ENCODE measurements around the gene DVL2.

DVL2 gene

GRCh38 chr17:7237266-7237760 lies 3.0 kb upstream of the DVL2 start:
- no peak for DNase-seq

GRCh38 chr17:7236808-7237207 lies 2.5 kb upstream of the DVL2 start:
- DNase-seq: no peak

- DNase-seq: no peak
Observed at GRCh38 chr17:7235693-7236665, 1.7 kb upstream of the DVL2 start.

GRCh38 chr17:7233701-7234082 lies 625 bp downstream of the DVL2 start:
- no peak for DNase-seq

GRCh38 chr17:7232114-7232513 lies 2.2 kb downstream of the DVL2 start:
- DNase-seq: no peak

GRCh38 chr17:7229504-7229903 lies 4.8 kb downstream of the DVL2 start:
- DNase-seq: no peak

GRCh38 chr17:7228920-7229319 lies 5.4 kb downstream of the DVL2 start:
- no peak for DNase-seq

- DNase-seq: no peak
Observed at GRCh38 chr17:7226721-7227710, 7.3 kb downstream of the DVL2 start.

- DNase-seq: no peak
Observed at GRCh38 chr17:7225711-7226331, 8.5 kb downstream of the DVL2 start.

GRCh38 chr17:7224661-7225111 lies 9.6 kb downstream of the DVL2 start:
- no peak for DNase-seq

- no peak for DNase-seq
Observed at GRCh38 chr17:7224110-7224509, 10.2 kb downstream of the DVL2 start.

- no peak for DNase-seq
Observed at GRCh38 chr17:7223375-7223774, 10.9 kb downstream of the DVL2 start.

GRCh38 chr17:7222972-7223292 lies 11.4 kb downstream of the DVL2 start:
- DNase-seq: no peak

- DNase-seq: no peak
Observed at GRCh38 chr17:7222093-7222971, 12.0 kb downstream of the DVL2 start.

GRCh38 chr17:7221278-7222092 lies 12.8 kb downstream of the DVL2 start:
- DNase-seq: no peak

- DNase-seq: peak; percentile 47
Observed at GRCh38 chr17:7220593-7221277, 13.6 kb downstream of the DVL2 start.

- DNase-seq: peak; percentile 78
Observed at GRCh38 chr17:7219812-7220592, 14.3 kb downstream of the DVL2 start, which contains the start of the genes ACADVL and DLG4. ACADVL (plus strand) TSS chr17:7219938; CDS start chr17:7219985, 47 bp downstream. DLG4 (minus strand) TSS chr17:7219836.

GRCh38 chr17:7219229-7219811 lies 15.0 kb downstream of the DVL2 start:
- no peak for DNase-seq

- DNase-seq: no peak
Observed at GRCh38 chr17:7218758-7219157, 15.6 kb downstream of the DVL2 start.
